AML-193 (cell line): ENCODE results near the gene FOXO6.

Experiments
- DNase-seq, 2 experiments: peaks; one replicate each; lab custom pipeline; 2025; lab: John Stamatoyannopoulos, UW

FOXO6 gene

DNA sequence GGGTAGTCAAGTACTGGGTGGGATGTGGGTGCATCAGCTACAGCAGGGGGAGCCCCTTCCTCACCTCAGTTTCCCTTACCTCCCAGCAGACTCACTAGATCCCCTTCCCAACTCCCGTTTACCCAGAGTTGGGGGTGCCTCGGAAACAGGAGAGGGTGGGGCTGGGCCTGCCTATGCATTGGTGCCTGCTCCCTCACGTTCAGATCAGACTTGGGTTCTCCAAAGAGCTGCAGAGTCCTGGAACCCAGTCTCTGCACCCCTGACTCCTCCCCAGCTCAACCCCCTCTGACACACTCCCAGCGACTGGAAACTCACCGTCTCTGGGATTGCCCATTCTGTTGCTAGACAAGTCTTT, 6.0 kb downstream of the FOXO6 start:
- no peak for DNase-seq

DNA sequence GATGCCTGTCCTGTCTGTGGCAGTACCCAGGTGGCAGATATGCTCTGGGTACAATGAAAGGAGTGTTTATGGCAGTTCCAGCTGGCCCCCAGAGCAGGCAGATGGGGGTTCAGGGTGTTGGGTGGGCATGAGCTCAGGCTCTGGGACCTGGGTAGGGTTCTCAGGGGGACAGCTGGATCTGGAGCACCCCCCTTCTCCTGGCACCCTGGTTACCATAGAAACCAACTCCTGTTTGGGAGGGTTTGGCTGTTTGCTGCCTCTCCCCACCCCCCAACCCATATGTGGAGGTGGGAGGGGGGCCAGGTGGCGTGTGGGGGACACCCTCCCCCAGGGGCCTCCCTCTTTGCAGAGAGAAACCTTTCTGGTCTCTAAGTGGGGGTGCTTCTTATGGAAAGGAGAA, 7.1 kb downstream of the FOXO6 start:
- DNase-seq, result no peak

DNA sequence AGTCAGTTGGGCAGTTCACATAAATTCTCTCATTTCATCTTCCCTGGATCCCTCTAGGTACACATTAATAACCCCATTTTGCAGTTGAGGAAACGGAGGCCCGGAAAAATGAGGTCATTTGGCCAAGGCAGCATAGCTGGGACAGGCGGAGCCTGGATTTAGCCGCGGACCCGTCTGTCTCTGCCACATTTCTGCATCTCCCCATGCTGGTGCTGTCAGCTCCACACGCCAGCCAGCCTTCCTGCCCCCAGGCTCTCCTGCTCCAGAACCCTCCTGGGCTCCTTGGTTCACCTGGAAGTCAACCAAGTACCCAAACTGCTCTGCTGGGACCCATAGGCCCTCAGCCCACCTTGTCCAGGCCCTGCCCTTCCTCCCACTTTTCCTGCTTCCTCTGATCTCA, 7.6 kb downstream of the FOXO6 start:
- no peak for DNase-seq

DNA sequence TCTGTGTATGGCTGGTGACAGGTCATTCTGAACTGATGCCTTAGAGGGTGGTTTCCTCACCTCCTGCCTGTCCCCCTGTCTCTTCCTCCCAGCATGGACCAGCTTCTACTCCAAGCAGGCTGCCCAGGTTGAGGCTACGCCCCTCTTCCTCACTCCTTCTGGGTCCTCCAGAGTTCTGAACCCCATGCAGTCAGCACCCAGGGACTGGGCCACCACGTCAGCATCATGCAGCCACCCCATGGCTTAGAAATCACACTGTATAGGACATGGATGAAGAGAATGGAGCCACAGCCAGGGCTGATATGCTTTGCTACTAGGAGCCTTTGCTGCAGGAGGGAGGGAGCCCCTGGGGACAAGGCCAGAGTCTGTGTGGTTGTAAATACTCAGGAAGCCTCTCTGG, 8.3 kb downstream of the FOXO6 start:
- DNase-seq, result no peak

DNA sequence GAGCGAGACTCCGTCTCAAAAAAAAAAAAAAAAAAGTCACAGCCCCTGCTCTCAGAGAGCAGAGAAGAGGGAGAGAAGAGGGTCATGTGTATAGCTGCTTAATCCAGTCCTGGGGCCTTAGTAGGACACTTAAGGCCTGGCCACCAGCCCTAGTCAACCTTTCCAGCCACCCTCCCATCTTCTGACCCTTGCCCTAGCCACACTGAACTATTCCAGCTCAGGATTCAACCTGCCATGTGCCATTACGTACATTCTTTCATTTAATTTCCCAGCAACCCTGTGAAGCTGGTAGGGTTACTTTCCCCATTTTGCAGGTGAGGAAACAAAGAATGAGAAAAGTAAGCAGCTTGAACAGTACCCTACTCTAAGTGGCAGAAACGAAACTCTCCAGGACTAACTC, 9.0 kb downstream of the FOXO6 start:
- no peak for DNase-seq

DNA sequence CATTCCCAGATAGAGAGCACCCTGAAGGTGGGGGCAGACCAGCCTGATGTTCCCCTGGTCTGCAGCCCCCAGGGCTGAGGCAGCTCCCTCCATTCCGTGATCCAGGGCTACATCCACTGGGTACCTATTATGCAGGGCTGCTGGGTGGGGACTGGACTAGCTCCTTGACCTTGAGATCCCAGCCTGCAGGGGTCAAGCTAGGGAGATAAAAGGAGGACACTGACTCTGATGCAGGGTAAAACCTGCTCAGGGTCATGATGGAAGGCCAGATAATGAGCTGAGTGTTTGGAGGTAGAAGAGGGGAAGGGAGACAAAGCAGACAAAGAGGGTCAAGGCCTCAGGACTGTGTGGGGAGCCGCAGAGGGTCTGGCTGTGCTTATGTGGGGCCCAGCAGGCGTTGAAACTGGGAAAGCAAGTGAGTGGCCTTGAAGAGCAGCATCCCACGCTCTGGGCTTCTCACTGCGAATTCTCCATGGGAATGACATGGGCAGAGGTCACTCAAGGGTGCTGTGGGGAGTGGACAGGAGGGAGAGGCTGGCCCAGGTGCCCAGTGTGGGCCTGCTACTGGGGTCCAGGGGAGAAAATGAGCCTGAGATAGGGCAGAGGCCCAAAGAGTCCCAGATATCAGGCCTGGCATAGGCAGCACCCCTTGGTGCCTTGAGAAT, 9.7 kb downstream of the FOXO6 start:
- DNase-seq, result no peak

DNA sequence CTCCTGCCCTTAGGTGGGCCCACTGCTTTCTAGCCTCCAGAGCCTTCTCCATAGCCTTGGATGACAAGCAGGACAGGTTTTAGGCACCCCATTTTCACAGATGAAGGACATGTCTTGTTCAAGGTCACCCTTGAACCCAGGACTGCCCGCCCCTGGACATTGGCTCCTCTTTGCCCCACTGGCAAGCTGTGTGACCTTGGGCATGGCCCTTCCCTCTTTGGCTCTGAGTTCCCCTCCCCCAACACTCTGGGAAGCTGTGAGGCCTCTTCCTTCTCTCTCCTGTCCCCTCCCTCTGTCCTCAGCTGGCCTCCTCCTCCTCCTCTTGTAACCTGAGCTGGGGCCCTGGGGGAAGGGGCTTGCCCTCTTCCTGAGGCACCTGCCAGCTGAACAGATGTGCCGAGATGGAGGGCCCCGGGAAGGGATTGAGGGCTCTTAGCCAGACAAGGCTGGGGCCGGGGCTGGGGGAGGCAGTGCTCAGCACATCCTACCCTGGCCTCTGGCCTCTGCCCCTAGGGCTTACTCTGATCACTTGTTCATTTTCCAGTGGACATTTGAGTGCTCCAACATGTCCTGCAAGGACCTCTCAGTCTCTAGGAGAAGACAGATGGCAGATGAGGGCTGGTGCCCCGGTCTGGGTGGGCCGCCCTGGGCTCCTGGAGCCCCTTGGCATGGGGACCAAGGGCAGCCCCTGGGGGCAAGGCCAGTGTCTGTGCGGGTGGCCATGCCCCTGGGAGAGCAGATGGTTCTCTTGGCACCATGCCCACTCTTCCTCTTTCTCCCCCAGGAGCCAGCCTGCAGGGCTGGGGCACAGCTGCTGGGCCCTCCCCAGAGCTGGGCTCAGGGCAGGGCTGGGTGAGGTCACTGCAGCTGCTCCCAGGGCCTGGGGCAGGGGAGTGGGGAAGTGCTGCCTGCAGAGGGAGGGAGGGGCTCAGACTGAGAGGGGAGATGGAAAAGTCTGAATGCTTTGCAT, 10.7 kb downstream of the FOXO6 start:
- DNase-seq, result no peak

DNA sequence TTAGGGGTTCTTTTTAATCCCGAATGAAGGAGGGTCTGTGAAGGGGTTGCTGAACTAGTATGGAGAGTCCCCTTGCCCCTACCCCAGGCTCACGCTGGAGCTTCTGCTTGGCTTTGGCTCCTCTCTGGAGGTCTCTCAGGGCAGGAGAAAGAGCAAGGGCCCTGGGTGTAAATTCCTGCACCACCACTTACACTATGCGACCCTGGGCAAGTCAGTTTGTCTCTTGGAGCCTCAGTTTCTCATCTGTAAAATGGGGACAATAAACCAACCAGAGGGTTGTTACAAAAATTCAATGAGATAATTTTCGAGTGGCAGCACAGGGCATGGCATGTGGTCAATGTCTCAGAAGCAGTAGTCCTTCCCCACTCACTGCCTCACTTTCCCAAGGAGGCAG, 11.4 kb downstream of the FOXO6 start:
- DNase-seq, result no peak

DNA sequence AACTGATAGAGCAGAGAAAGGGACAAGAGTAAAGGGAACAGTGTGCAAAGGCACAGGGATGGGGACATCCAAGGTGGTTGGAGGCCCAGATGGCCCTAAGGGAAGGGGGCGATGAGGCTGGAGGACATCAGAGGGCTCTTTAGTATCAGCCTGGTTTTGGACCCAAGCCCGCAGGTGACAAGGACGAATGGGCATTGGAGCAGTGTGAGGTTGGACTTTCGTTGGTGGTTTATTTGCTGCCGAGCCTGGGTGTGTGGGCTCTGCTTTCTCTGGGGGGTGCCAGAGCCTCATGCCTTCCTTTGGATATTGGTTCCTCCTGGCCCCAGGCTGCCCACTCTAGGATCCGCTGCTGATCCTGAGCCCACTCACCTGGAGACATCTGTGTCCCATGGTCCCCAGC, 12.1 kb downstream of the FOXO6 start:
- DNase-seq, result no peak

DNA sequence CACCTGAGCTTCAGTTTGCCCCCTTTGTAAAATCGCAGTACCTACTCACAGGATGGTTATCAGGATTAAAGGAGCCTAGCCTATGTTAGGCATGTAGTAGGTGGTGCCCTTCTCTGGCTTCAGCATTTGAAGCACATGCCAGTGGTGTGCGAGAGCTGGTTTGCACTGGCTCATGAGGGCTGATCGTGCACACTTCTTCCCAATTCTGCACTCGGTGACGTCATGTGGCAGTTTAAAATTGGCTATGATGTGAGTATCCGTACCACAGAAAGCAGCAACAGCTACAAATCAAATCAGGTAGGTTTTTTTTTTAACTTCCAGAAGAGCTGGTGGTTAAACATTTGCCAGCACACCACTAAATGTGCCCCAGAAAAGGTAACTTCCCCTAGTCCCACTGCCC, 13.5 kb downstream of the FOXO6 start:
- no peak for DNase-seq

DNA sequence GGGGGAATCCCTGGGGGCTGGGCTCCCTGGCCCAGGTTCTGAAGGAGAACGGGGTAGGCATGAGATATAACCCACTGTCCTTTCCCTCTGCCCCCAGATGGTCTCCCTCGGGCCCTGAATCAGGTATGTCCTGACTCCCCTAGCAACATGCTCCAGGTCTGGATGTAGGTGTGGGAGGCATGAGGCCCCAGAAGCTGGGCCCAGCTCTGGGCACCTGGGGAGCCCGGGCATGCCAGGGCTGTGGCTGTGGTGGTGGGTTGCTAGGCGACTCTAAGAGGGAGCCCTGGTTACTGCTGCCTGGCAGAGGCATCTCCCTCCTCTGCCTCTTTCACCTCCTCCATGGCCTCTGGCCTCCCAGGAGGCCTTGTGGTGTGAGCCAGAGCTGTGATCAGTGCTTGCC, 16.2 kb downstream of the FOXO6 start:
- DNase-seq, result no peak

DNA sequence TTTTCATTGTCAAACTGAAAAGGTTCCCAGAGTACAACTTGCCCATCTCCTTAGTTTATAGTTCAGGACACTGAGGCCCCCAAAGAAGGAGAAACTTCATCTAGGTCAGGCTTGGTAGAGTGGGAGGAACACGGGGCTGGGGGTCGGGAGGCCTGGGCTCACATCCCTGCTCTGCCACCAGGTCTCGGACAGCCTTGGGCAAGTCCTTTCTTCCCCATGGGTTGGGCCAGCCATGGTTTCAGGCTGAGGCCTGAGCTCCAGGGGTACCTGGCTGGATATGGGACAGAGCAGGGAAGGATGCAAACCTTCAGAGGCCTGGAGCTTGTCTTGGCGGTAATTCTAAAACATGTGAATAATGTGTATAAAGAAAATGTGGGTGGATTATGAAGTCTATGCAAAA, 17.0 kb downstream of the FOXO6 start:
- DNase-seq, result no peak

DNA sequence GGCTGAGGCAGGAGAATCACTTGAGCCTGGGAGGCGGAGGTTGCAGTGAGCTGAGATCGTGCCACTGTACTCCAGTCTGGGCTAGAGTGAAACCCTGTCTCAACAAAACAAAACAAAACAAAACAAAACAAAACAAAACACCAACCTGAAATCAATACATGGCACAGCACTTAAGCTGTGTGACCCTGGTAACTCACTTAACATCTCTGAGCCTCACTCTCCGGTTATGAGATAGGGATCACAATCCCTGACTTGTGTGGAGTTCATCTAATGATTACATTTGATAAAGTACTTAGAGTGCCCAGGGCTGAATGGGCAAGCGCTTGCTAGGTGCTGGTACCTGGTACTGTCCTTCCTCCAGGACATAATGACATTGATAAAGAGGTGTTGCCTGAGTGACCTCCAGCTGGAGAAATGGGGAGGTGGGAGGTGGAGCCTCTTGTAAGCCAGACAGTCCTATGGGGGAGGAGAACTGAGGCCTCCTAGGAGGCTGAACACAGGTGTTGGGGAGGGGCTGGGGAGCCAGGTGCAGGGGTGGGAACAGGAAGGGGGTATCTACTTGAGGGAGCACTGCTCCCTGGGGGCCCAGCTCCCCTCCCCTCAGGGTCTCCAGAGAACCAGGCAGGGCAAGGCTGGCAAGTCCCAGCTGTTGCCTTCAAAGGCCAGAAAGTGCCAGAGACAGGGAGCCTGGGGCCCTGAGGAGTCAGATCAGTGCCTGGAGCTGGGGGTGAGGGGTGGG, 17.9 kb downstream of the FOXO6 start:
- DNase-seq, result no peak

DNA sequence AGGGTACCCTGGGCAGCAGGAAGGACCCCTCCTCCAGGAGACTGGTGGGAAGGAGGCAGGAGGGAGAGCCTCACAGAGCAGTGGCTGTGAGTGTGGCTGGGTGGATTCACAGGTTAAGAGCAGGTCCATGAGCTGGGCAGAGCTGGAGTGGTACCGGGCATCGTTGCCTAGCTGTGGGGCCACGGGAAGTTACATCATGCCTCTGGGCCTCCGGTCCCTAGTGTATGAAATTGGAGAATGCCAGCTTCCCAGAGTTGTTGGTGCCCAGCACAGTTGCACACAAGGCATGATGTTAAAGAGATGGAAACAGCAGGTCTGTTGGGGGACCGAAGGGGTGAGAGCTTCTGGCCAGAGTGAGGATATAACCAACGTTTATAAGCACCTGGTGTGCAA, 18.5 kb downstream of the FOXO6 start:
- no peak for DNase-seq

DNA sequence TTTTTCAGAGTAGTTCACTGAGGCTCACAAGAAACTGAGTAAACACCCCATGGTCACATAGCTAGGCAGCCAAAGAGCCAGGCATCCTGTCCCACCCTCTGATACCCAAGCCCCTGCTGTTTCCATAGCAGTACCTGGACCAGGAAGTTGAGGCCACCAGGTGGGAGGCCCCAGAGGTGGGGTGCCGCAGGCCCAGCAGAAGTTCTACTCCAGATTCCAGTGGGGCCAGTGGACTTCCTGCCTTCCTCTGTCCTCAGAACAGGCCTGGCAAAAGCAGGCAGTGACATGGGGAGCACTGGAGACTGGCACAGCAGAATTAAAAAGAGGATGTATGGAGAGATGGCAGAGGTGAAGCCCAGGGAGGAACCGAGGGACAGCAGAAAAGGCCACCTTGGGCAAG, 19.0 kb downstream of the FOXO6 start:
- no peak for DNase-seq

DNA sequence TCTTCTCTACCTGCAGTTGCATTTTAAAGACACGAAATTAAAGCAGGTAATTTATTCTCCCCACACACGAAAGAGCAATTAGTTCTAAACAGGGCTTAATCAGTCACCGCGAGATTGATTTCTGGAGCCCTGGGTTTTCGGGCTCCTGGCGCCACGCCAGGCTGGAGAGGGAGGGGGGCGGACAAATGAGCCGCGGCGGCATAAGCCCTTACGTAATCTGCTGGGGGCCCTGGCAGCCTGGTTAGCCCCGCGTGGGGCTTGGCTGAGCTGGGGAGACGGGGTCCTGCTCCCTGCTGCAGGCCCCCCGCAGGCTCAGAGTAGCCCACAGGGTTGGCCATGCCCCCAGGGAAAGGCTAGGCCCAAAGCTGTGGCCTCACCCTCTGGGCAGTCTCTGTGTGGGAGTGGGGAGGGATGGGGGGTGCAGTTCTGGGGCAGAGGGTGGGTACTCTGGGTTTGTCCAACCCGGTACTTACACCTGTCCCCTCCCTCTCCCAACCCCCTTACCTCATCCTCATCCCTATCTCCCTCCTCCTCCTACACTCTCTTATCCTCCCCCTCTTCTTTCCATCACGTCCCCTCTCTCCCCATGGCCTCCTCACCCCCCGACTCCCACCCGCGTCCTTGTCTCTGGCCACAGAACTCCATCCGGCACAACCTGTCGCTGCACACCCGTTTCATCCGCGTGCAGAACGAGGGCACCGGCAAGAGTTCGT, 19.9 kb downstream of the FOXO6 start:
- no peak for DNase-seq

DNA sequence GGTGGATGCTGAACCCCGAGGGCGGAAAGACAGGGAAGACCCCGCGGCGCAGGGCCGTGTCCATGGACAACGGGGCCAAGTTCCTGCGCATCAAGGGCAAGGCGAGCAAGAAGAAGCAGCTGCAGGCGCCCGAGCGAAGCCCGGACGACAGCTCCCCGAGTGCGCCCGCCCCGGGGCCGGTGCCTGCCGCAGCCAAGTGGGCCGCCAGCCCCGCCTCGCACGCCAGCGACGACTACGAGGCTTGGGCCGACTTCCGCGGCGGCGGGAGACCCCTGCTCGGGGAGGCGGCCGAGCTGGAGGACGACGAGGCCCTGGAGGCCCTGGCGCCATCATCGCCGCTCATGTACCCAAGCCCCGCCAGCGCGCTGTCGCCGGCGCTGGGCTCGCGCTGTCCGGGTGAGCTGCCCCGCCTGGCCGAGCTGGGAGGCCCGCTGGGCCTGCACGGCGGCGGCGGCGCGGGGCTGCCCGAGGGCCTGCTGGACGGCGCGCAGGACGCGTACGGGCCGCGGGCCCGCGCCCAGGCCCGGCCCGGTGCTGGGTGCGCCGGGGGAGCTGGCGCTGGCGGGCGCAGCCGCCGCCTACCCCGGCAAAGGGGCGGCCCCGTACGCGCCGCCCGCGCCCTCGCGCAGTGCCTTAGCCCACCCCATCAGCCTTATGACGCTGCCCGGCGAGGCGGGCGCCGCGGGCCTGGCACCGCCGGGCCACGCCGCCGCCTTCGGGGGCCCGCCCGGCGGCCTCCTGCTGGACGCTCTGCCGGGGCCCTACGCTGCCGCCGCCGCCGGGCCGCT, 20.7 kb downstream of the FOXO6 start:
- DNase-seq, result no peak

DNA sequence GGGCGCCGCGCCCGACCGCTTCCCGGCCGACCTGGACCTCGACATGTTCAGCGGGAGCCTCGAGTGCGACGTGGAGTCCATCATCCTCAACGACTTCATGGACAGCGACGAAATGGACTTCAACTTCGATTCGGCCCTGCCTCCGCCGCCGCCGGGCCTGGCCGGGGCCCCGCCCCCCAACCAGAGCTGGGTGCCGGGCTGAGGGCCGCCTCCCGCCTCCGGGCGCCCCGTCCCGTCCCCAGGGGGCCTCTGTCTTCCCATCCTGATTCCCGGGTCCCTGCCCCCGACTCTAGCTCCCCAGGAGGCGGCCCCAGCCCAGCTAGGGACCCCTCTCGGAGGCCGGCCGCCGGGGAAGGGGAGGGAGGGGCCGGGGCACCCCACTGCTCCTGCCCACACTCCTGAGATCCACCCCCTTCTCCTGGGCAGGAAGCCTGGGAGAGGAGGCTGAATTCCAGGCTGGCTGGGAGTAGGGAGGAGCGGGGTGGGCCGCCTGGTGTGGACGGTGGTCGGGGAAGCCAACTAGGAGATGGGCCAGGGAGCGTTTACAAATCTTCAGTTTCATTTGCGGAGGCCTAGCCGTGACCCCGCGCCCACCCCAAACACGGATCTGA, 21.4 kb downstream of the FOXO6 start:
- DNase-seq, result no peak

DNA sequence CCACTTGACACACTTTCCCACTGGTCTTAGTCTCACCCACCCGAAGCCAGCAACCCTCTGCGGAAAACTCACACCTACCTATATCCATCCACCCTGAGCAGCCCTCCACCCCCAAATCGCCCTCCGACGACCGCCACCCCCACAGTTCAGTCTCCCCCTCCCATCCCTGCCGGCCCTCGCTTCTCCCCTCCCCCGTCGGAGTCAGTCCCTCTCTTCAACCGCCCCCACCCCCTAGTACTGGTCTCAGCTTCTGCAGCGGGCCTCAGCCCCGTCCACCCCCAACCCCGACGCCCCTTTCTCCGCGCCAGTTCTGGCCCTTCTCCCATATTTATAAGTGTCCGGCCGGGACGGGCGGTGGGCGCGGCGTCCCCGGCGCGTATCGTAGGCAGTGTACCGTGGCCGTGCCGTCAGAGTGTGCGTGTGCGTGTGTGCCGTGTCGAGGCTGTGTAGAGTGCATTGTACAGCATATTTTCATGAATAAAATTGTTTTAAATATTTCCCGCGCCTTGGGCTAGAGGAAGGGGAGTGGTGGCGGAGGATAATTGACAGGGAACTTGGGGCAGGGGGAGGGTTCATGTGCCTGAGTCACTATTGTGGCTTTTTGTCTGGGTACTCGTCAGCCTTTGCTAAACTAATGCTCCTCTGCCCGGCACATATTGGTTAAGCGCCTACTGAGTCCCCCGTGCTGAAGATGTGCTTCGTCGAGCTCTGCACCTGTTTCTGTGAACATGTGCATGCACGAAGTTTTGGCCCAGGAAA, 22.0 kb downstream of the FOXO6 start:
- no peak for DNase-seq

DNA sequence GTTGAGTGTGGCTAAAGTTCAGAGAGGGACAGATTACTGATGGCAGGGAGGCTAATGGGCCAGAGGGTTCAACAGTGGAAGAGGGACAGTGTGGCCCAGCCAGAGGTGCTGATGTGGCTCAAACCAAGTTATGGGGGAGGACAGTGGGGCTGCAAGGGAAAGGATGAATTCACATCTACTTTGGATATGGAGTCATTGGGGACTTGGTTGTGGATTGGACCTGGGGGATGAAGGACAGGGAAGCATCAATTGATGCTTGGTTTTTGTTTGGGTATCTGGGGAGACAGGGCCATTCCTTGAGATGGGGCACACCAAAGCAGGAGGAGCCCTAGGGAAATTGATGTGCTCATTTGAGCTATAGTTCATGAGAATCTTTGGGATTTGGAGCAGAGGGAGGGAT, 23.3 kb downstream of the FOXO6 start:
- DNase-seq, result no peak
